ENCODE data around the gene PTPRG. TPM values are rescaled to one million over a fixed set of nuclear protein-coding genes. Genes with fewer than 3 reads are reported as not detected.

Gene PTPRG
- total RNA-seq, 1 experiment from 2014 or later = 69.3 TPM

- no peaks in the 10 kb centered on the region for H3K23me2 ChIP-seq (ENCODE audit: insufficient read length, low read depth, low read length, poor library complexity, severe bottlenecking)
- no peak overlapping the region for H3K4ac ChIP-seq (ENCODE audit: low read depth, low read length)
- H2BK5ac ChIP-seq (ENCODE audit: insufficient read length, low read length) = no peak overlapping the region
- H4K5ac ChIP-seq (ENCODE audit: insufficient read length, low read depth, low read length) = no peak overlapping the region
- H3K23ac ChIP-seq (ENCODE audit: insufficient read length, low read depth, low read length) = no peak overlapping the region
- no peak overlapping the region for H4K8ac ChIP-seq (replicated peaks; ENCODE audit: insufficient read length, low read depth, low read length)
- H3K4me1 Mint-ChIP-seq = peaks cover 31 to 41% of the 10 kb centered on the region in 2 experiments
- WGBS (ENCODE audit: extremely low coverage, insufficient read length, low lambda C conversion rate) = no CpG with 5 or more reads among the region's 2 CpGs
- H2BK20ac ChIP-seq (ENCODE audit: low read depth, low read length, poor library complexity, severe bottlenecking) = no peak overlapping the region
- no peaks in the 10 kb centered on the region for H3K9me3 Mint-ChIP-seq
- H3K27ac Mint-ChIP-seq = no peak overlapping the region; a peak in 1 of 7 replicates
- H3K4me1 ChIP-seq (ENCODE audit: insufficient read depth, low read length) = peaks cover 3% of the 10 kb centered on the region
- peaks cover 2% of the 10 kb centered on the region; the same call in 1 of the 2 replicates for H3K79me2 ChIP-seq (ENCODE audit: insufficient read depth, low read length)
- no peaks in the 10 kb centered on the region for H4K20me1 ChIP-seq (ENCODE audit: control insufficient read depth, insufficient read depth, insufficient read length)
- no peak overlapping the region for H3K56ac ChIP-seq (ENCODE audit: insufficient read length, low read depth, low read length)
- no peak overlapping the region for H3K4me2 ChIP-seq (ENCODE audit: insufficient read depth, insufficient read length, low read length)
- no peak overlapping the region for H2BK15ac ChIP-seq (ENCODE audit: low read depth, low read length)
- H3K27ac ChIP-seq (ENCODE audit: insufficient read length, low read depth, low read length) = no peak overlapping the region
- no peak overlapping the region for H2AK5ac ChIP-seq (ENCODE audit: insufficient read length, low read length)
- H2BK12ac ChIP-seq (ENCODE audit: insufficient read length, low read depth, low read length) = no peak overlapping the region
- H4K91ac ChIP-seq (ENCODE audit: insufficient read length, low read depth, low read length) = no peak overlapping the region
- H3K36me3 Mint-ChIP-seq (ENCODE audit: insufficient read depth in 1 of 3, low read depth in 3 of 3) = no peaks in the 10 kb centered on the region
- no peak overlapping the region for H3K18ac ChIP-seq (ENCODE audit: insufficient read length, low read depth, low read length)
- peaks cover under 1% of the 10 kb centered on the region for H3K79me1 ChIP-seq (ENCODE audit: insufficient read depth, low read depth, low read length, poor library complexity, severe bottlenecking)
- no peak overlapping the region for H3K4me3 Mint-ChIP-seq
- no peaks in the 10 kb centered on the region for H3K9me3 ChIP-seq (ENCODE audit: control insufficient read depth, low read depth, low read length)
- H2BK120ac ChIP-seq (ENCODE audit: low read depth, low read length, poor library complexity, severe bottlenecking) = no peak overlapping the region
- H3T11ph ChIP-seq (ENCODE audit: low read length) = no peak overlapping the region
- no peak for TF ChIP-seq CTCF (conservative IDR thresholded peaks at IDR 0.05)
- no peak overlapping the region for H3K14ac ChIP-seq (ENCODE audit: insufficient read depth, low read length)
- no peaks in the 10 kb centered on the region for H3K27me3 Mint-ChIP-seq (ENCODE audit: low read depth)
- no peak overlapping the region for H3K9ac ChIP-seq (ENCODE audit: extremely low read depth, insufficient read length, low read length)
- no peak overlapping the region for H2AFZ ChIP-seq (ENCODE audit: low read length)
- no peak for DNase-seq
- H3K27me3 ChIP-seq (ENCODE audit: insufficient read depth, low read length) = no peaks in the 10 kb centered on the region
These were observed 414.6 kb downstream of the PTPRG start for GRCh38 chr3:61975936-61976335.
